UCSD-AML1 (cell line): ENCODE results near the gene HBEGF.
"Not testable (repeated sequence)": the region's sequence is repeated elsewhere in the genome, so short reads cannot be mapped to it uniquely, and the experiment has no call there.

ENCODE experiments used
- DNase-seq: peaks from one replicate; lab custom pipeline; 2025; ENCODE audit not compliant: unreplicated experiment; lab: John Stamatoyannopoulos, UW

The HBEGF gene

DNA sequence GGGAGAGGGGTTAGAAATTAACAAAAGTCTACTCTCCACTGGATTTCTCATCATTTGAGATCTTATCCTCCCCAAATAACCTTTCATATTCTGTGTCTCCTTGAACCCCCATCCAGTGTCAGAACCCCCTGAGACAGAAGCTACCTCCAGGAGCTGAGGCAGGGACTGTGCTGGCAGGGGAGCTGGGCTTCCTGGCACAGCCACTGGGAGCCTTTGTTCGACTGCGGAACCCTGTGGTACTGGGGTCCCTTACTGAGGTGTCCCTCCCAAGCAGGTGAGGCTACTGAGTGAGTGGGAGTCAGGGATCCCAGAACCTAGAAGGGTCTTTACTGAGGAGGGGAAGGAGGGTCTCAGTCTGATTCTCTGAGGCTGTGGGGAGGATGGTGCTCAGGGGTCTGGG, 15.5 kb upstream of the HBEGF start:
- no peak for DNase-seq

- no peak for DNase-seq
These were observed 14.5 kb upstream of the HBEGF start for GRCh38 chr5:140360681-140361479.

- DNase-seq, result no peak
These were observed 13.7 kb upstream of the HBEGF start, which contains the start of gene SLC4A9 for GRCh38 chr5:140360101-140360500. SLC4A9 (plus strand) TSS chr5:140360194; CDS start chr5:140360237, 43 bp downstream.

DNA sequence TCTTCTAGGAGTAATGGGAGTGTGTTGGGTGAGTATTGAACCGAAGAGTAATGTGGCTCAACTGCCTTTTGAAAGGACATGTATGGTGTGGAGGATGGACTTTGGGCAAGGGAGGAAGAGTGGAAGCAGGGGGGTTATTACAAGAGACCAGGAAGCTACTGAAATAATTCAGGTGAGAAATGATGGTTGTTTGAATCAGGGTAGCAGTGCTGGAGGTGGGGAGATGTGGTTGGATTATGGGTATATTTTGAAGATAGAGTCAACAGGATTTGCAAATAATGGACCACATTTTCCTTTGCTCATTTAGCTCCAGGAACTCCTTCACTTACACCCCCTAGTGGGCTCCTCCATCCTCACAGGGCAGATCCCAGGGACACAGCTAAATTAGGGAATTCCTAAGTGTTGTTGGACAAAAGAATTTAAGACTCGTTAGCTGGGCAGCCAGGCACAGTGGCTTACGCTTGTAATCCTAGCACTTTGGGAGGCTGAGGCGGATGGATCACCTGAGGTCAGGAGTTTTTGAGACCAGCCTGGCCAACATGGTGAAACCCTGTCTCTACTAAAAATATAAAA, 12.4 kb upstream of the HBEGF start:
- no peak for DNase-seq

DNA sequence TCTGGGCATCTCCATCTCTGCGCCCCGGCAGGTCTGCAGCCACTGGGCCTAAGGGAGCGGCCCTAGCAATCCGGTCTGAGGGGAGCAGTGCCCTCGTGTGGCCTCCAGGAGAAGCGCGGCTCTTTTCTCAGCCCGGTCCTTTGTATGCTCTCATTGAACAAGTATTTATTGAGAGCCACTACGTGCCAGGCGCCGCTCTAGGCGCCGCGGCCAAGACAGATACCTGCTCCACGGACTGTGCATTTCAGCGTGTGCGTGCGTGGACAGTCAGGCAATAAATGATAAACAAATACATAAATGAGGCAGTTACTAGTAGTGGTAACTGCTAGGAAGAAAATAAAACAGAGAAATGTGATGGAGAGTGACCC, 11.3 kb upstream of the HBEGF start:
- DNase-seq, result peak; percentile 80

- DNase-seq, result no peak
These were observed 10.7 kb upstream of the HBEGF start for GRCh38 chr5:140356853-140357725.

GRCh38 chr5:140355546-140355945, 9.1 kb upstream of the HBEGF start:
- no peak for DNase-seq

- no peak for DNase-seq
These were observed 5.4 kb upstream of the HBEGF start for GRCh38 chr5:140351609-140352334.

GRCh38 chr5:140349244-140349643, 2.8 kb upstream of the HBEGF start:
- no peak for DNase-seq

DNA sequence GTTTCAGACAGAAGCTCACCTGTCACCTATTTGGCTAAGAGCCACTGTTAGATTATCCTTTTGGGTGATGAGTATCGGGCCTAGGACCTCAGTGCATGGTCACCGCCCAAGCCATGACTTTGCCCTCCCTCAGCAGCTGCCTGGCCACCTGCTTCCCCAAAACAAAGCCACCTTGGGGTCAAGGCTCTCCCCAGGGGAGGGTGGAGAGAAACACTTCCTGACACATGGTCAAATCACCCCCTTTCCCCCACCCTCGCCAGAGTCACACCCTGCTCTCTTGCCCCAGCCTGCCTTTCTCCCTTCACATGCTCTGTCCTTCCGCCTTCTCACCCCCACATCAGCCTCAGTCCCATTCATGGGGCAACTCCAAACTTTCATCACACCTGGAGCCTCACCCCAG, 1.7 kb upstream of the HBEGF start:
- DNase-seq, result no peak

- DNase-seq, result no peak
These were observed 957 bp upstream of the HBEGF start for GRCh38 chr5:140347360-140347759.

DNA sequence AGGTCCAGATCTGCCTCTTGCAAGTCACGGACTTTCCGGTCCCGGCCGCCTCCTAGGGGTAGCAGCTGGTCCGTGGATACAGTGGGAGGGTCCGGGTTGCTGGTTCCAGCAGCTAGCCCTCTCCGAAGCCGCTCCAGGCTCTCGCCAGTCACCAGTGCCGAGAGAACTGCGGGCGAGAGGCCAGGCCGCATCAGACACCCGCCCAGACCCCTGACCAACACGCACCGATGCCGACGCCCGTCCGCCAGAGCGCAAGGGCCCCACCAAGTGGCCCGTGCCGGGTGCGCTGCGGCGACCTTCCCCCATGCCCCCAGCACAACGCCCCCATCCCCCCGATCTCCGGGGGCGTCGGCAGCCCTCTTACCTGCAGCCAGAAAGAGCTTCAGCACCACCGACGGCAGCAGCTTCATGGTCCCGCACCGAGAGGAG, 470 bp downstream of the HBEGF start:
- DNase-seq, result peak; percentile 73

GRCh38 chr5:140344683-140345423, 1.6 kb downstream of the HBEGF start:
- DNase-seq, result no peak

- not testable (repeated sequence) for DNase-seq
These were observed 2.6 kb downstream of the HBEGF start for GRCh38 chr5:140343849-140344248.

DNA sequence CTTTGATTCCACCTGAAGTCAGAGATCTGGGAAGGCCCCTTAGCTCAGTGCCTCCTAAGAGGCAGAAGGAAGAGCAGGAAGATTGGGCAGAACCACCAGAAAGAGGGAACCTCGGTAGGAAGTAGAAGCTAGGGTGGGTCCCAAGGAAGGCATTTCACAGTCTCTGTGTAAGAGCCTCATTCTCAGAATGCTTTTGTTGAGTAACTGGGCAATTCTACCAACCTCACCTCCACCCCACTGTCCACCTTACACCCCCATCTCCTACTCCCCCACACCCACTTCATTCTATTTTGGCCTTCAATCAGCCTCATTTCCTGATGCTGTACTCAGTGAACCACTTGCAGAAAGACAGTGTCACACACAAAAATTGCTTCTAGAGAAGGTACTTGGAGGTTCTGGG, 3.5 kb downstream of the HBEGF start:
- DNase-seq, result peak; percentile 49

DNA sequence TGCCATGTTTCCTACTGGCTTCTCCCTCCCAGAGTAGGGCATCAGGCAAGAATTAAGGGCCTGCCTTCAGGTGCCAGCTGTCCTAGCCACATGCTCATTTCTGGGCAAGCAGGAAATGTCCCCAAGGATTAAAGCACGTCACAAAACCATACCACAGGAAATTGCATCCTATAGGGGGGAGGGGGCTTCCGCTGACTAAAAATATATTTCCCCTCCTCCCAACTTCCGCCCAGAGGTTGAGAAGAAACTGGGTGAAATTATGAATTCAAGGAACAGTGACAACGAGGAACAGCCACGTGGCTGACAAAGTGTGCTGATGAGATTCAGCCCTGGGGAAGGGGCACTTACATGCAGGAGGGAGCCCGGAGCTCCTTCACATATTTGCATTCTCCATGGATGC, 4.1 kb downstream of the HBEGF start:
- DNase-seq, result peak; percentile 81

DNA sequence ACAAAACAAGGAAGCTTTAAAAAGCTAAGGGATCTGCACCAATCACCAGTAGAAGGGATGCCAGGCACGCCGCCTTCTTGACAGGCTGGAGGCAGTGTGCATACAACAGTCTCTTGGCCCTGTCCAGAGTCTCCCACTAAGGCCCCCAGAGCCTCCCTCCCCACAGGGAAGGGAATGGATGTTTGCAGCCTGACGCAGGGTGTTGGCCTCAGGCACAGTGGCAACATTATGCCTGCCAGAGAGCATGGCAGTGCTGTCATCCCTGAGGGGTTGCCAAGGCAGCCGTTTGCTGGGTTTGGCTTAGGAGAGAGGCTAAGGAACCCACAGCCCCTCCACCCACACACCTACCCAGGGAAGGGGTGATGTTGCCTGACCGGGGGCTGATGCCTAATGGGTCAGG, 4.8 kb downstream of the HBEGF start:
- DNase-seq, result no peak

GRCh38 chr5:140340605-140341121, 5.7 kb downstream of the HBEGF start:
- DNase-seq, result no peak

- no peak for DNase-seq
These were observed 6.8 kb downstream of the HBEGF start for GRCh38 chr5:140339636-140340035.

GRCh38 chr5:140338908-140339307, 7.5 kb downstream of the HBEGF start:
- no peak for DNase-seq
